Activated CD8-positive, alpha-beta memory T cell treated with anti-CD3 and anti-CD28 coated beads for 48 hours (primary cell): ENCODE measurements around the gene GPR179.

ENCODE experiments used
- DNase-seq, 3 experiments: peaks; one replicate each; pipeline ENCODE4 v3.0.0-alpha.2; 2020; ENCODE audit warnings: low read depth in 2 of 3, low spot score in 2 of 3

The GPR179 gene

DNA sequence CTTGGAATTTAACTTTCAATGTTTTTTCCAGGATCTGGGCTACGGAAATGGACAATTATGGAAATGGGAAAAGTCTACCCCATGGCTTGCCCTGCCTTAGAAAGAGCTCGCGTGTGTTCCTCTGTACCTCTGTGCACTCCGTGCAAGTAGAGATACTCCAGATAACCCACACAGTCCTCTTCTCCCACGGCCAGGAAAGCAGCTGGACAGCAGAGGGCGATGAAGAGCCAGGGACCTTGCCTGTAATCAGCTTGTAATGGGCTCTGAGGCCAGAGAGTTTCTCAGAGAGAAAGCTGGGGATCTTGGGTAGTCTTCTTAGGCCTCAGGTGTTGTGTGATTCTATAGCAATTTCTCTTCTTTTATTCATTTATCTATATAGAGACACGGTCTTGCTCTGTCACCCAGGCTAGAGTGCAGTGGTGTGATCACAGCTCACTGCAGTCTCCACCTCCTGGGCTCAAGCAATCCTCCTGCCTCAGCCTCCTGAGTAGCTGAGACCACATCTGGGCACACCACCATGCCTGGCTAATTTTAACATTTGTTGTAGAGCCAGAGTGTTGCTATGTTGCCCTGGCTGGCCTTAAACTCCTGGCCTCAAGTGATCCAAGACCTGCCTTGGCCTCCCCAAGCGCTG lies 5.5 kb upstream of the GPR179 start:
- DNase-seq = peak; percentile 51 to 71 (median 58)

DNA sequence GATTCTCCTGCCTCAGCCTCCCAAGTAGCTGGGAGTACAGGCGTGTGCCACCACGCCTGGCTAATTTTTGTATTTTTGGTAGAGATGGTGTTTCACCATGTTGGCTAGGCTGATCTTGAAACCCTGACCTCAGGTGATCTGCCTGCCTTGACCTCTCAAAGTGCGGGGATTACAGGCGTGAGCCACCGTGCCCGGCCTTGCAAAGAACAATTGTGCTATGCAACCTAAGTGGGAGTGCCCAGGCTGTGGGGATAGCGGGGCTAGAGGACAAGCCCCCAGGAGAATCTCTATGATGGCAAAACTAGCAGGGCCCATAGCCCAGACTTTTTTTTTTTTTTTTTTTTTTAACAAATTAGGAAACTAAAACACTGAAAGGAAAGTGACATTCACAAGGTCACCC lies 2.0 kb upstream of the GPR179 start:
- DNase-seq = no peak

DNA sequence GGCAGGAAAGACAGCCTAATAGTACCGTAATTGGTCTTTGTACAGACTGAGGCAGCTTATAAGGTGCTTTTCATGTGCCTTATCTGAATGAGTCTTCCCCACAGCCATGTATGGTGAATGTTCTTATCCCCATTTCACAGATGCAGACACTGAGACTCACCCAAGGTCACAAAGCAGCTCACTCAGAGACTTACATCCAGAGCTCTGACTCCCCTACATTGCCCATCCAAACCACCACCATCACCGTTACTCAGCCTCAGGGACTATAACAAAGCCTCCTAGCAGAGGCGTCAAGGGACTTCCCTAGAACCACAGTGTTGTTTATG lies 627 bp upstream of the GPR179 start:
- no peak for DNase-seq

DNA sequence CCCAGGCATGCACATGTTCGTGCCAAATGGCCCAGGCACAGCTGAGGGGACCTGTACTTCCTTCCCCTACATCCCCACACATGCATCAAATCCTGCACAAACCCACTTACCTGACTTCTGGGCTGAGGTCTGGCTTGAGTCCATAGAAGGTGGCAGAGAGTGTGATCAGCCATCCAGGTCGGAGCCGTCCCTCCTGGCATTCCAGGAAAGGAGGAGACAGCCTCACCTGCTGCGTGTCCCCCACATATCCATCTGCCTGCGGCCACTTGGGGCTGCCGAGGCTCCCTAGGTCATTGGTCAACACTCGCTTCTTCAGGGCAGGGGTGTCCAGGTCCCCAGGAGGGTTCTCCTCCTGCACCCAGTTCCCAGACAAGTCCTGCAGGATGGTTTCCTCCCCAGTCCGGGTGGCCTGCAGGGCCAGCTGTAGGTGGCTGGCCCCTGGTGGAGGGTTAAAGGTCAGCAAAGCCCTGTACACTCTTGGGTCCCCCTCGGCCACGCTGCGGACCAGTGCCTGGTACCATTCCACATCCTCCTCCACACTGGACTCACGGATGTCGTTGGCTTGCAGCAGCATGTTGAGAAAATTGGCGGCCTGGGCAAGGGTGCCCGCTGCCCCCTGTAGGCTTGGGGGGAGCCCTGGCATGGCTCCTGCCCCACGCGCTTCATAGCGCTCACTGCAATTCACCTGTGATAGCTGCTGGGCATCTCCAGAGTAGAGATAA lies 709 bp downstream of the GPR179 start:
- DNase-seq = no peak

DNA sequence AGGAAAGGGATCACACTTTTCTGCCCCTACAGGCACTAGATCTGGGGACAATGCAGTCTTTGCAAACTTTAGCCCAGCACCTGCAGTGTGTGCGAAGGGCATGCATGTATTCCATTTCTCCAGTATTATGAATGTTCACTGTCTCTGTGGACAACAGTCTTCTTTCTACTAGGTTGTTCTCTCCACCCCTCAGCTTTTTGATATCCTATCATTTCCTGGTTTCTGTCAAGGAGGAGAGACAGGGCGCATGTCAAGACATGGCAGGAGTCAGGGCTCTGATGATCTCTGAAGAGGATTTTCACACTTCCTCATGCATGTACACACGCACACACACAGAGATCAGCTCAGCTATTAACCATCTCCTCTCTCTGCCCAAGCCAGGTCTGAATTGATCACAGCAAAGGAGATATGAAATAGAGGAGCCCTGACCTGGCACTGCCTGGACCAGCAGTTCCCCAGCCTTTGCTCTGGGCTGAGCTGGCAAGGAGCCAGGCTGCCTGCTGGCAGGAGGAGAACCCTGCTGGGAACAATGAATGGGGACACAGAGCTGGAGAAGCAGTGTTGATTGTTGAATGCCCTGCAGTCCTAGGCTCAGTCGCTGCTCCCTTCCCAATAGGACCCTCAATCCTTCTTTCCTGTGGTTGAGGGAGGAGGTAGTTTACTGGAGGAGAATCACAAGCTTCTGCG lies 2.6 kb downstream of the GPR179 start:
- no peak for DNase-seq

DNA sequence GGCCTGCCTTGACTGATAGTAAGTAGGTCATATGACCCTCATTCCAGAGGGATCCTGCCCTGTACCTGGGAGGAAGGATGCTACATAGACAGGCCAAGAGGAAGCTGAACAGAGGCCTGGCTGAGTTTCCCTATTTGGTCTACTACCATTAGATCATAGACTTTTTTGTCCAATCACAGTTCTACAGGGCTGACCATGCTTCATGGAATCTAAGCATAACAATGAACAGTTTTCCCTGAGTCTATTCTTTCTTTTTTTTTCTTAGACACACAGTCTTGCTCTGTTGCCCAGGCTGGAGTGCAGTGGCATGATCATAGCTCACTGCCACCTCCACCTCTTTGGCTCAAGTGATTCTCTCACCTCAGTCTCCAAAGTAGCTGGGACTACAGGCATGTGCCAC lies 3.9 kb downstream of the GPR179 start:
- DNase-seq = no peak

DNA sequence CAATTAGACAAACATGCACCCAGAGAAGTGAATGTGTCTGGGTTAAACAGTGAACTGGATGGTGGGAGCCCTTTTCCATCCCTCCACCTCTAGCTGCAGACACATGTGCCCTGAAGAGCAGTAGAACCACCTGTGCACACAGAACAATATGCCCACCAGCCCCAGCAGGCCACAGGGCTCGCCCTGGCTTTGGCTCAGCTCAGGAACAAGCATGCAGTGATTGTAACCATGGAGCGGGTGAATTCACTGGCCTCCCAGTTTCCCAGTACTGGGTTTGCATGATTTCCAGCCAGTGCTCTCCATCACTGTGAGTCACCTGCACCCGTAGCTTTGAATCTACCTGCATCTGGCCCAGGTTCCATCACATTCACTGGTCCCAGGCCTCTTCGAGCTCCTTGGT lies 5.2 kb downstream of the GPR179 start:
- DNase-seq = no peak

DNA sequence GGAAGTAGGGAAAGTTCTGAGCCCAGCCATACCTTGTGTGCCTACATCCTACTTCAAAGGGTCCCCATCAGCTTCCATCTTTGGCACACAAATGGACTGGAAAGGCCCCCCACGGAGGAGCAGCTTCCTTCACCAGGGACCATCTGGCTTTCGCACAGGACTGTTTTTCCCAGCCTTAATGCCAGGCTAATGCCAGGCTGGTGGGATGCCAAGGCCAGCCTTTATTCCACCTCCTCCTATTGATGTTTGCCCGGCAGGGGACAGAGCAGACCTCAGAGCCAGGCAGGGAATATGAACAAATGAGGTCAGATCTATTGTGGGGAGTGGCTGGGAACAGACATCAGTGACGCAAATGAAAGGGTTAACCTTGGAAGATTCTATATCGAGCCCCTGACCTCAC lies 5.7 kb downstream of the GPR179 start:
- no peak for DNase-seq

DNA sequence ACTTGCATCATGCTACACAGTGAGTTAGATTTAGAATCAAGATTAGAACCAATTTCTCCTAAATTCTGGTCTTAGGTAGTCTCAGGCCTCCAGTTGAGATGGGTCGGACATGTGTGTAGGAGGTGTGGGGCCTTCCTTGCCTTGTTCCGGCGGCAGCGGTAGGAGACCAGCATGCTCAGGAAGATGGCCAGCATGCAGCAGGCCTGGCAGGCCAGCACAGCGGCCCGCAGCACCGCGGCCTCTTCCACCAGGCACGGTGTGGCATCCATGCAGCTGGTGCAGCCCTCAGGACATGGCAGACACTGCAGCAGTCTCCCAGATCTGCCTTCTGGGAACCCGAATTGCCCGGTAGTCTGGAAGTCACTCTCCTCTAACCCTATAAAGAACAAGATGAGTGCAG lies 6.9 kb downstream of the GPR179 start:
- no peak for DNase-seq

DNA sequence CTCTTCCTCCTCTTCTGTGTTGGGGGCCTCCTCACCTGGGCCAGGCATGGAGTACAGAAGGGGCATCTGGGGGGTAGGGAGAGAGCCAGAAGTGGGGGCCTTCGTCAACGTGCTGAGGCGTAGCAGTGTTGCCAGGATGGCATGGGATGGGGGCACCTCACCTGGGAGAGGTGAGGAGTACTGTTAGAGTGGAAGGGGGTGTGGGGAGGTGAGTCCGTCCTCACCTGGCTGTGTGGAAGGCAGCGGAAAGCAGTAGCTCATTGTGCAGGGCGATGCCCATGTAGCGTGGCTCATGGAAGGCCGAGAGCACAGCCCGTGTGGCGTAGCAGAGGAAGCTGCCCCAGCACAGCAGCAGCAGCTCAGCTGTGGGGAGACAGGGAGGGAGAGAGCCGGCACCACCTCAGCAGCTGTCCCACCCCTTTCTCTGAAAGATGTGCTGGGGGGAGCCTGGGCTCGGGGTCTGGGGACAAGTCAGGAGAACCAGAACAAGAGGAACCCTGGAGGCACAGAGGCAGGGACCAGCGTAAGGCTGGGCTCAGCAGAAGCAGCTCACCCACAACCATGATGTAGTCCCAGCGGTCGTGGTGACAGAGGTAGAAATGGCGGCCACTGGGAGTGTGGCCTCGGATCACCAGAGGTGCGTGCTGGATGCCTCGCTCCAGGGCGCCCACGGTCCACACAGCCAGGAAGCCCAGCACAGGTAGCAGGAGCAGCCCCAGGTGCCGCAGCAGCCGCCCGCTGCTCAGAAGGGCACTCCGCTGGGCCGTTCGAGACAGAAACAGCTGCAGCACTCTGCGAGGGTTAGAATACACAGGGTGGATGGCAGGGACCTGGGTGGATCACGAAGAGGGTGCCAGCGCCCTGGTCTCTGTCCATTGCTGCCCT lies 9.0 kb downstream of the GPR179 start:
- no peak for DNase-seq

DNA sequence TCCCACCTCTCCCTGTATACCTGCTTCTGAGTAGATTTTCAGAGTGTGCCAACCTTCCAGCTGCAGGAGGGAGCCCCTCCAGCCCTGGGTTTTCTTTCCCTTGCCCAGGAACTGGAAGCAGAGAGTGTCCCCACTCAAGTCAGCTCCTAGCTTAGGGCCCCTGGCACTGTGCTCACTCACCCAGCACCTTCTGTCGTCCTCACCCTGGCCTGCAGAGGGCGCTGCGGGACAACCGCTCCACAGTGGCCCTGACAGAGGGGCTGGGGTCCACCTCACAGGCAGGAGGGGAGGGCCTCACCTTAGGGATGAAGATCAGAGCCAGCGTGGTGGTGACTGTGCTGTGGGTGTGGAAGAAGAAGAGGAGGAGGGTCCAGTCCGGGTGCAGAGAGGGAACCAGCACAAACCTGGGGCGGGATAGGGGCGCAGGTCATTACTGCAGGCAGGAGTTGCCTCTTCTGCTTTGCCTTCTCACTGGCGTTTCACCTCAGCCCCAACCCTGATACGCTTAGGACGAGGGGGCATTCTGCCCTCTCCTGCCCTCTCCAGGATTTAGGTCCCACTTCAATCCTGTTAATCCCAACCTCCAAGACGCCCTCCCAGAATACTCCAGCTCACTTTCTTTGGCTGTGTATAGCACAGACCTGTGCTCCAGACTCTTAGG lies 10.0 kb downstream of the GPR179 start:
- DNase-seq = peak in 2 of 3 experiments; percentile 33 to 55

DNA sequence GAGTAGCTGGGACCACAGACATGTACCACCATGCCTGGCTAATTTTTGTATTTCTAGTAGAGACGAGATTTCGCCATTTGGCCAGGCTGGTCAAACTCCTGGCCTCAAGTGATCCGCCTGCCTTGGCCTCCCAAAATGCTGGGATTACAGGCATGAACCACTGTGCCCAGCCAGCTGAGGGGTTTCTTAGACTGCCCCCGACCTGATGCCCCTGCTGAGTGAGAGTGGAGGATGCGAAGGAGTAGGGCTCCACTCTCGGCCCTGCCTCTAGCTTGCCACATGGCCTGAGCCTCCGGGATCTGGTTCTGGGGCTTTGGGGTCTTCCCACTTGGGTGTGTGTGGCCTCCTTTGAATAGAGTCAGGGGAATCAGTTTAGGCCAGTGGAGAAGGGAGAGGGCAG lies 11.0 kb downstream of the GPR179 start:
- no peak for DNase-seq

DNA sequence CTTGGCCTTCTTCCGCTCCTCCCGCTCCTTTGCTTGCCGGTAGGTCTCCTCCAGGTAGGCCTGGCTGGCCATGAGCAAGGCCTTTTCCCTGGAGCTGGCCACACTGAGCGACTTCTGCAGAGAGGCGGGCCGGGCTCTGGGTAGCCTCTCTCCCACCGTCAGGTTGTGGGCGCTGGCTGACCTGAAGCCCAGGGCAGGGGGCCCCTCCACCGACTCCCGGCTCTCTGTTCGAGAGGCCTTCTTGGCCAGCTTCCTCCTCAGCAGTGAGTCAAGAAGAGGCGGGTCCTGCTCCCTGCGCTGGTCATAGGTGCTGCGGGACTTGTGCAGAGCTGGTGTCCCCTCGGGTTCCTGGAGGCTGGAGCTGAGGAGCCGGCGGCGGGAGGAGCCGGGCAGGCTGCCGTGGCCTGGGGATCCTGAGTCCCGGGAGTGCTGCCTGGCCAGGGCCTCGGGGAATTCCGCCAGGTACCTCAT lies 12.8 kb downstream of the GPR179 start:
- DNase-seq = no peak

DNA sequence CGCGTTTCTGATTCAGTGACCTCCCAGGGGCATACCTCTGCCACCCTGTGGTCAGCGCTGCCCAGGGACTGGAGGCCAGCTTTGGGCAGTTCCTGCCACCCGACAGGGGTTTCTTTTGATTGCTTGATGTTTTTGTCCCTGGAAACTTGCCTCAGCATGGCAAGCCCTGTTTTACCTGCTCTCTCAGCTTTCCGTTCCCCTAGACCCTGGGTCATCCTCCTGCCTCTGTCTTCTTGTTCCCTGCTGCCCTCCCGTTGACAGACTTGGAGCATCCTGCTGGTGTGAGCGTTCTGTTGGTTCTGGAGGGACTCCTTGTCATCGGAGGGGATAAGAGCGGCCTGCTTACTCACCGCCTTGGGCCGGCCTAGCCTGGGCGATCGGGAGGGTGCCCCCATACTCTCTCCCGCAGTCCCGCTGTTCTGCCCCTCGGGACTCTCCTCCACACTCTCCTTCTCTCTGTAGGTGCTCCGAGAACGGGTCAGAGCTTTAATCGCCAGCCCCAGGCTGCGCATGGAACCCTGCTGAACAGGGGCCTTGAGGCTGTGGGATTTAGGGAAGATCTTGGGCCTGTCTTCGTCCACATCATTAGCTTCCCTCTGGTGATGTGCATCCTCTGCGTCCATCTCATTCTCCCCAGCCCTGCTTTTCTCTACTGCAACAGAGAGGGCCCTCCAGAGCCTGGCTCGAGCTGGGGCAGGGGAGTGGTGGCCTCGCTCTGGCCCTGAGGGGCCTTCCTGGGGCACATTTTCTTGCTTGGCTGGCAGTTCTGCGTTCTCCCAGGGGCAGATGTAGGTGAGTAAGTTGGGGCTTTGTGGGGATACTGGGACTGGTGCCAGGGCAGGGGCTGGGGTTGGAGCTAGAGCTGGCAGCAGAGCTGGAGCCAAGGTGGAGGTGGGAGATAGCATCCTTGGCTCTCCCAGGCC lies 13.7 kb downstream of the GPR179 start:
- DNase-seq = no peak

DNA sequence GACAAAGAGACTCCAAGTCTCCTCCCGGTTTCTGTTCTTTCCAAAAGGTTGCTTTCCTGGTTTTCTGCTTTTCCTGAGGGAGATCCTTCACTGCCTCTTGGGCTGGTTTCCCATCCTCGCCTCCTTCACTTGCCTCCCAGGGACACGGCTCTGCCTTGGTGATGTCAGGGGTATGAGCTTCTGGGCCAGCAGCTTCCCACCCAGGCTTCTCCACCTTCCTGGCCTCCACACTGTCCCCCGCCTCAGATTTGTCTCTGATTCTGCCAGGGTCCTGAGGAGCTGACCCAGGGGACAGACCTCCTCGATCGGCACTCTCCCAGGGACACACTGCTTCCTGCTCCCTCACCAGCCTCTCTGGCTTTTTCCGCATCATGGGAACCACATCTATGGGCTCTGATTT lies 14.5 kb downstream of the GPR179 start:
- no peak for DNase-seq

DNA sequence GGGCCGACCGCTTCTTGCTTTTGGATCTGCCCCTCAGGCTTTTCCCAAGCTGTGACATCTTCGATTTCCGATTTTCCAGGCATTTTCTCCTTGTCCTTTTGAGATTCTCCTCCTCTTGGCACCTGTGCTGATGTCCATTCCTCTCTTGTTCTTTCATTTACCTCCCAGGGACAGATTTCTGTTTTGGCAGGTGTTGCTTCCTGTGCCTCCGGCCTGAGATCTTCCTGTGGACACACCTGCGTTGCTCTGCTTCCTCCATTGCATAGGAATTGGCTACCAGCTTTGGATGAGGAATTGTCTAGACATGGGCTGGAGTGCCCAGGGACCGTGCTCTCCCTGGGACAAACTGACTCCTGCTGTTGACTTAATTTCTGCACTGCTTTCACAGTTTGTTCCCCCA lies 15.1 kb downstream of the GPR179 start:
- DNase-seq = no peak

DNA sequence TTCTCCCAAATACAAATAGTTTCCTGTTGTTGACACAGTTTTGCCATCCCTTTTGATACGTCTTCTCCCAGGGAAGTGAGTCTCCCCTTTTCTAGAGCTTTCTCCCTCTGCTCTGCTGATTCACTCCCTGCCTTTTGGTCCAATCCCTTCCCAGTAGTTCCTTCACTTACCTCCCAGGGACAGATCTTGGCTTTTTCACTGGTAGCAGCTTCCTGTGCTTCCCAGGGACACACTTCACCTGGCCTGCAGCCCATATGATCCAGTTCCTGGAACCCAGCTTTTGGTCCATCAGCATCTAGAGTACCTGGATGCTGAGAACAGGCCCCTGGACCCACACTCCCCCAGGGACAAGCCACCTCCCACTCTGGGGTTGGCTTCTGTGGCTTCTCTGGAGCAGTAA lies 15.8 kb downstream of the GPR179 start:
- DNase-seq = no peak

DNA sequence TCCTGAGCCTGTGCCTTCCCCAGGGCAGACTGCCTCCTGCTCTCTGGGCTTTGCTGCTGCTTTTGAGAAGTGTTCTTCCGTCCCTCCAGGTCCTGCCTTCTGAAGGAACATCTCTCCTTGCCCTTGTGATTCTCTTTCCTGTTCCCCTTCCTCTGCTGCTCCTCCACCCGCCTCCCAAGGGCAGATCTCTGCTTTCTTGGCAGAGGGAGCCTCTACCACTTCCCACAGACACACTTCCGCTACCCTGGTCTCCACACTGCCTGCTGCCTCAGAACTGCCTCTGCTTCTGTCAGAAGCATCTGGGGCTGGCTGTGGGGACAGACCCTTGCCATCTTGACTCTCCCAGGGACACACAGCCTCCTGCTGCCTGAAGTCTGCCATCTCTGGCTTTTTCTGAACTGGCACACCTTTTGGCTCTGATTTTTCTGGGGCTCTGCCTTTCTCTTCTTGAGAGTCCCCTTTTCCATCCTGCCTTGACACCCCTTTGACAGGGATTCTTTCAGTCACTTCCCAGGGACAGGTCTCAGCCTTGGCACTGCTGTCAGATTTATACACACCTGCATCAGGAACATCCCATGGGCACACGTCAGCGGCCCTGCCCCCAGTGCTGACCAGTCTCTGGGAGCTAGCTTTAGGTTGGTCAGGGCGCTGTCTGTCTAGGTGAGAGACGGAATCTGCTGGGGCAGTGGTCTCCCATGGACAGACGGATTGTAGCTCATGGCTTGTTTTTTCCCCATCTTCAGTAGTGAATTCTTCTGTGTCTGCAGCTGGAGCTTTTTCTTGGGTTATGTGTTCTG lies 16.6 kb downstream of the GPR179 start:
- no peak for DNase-seq

DNA sequence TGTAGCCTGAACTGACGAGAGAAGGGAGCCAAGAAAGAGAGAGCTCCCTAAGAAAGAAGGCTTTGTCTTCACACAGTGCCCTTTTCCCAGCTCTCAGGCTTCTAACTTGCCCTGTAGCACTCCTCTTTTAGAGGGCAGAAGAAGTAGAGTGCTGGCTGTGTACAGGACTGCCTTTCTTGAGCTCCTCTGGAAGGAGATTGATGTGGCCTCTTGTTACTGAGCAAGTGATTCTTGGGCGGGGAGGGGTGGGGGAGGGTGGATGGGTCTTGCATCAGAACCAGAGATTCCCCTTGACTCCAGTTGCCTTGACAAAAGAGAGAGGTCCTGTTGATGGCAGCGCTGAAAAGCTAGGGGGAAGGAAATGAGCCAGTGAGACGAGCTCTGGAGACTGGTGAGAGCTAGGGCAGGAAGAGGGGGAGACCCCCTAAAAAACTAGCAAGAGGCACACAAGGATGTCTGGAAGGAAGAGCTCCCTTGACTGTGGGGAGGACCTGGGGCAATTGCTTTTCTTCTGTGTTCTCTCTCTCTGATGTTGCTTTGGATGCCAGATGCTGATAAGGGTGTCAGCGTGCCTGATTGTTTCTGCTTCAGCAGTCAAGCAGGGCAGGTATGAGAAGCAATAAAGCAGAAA lies 18.4 kb downstream of the GPR179 start:
- DNase-seq = no peak
